B cell (primary cell): Measurements from ENCODE around the gene NEUROD1. TPM values are rescaled to one million over a fixed set of nuclear protein-coding genes. Genes with fewer than 3 reads are reported as not detected.

Source experiments
- ATAC-seq: fragments of 200-7000 bp; cut with Tn5 transposase; one replicate; pipeline ENCODE4 v1.10.0; 2021; ENCODE audit warnings: low read depth, mild to moderate bottlenecking, moderate number of reproducible peaks, moderate library complexity
- CTCF ChIA-PET: fragments of 350-600 bp; sonication (Branson Sonifier 250); formaldehyde crosslinking; loops from one replicate; lab custom pipeline; 2021; ENCODE audit warnings: antibody characterized with exemption, inconsistent platforms; lab: Charles Lee
- POLR2A ChIA-PET: fragments of 350-600 bp; sonication (Branson Sonifier 250); formaldehyde crosslinking; loops from one replicate; lab custom pipeline; 2021; ENCODE audit warnings: antibody characterized with exemption; lab: Charles Lee
- DNase-seq: peaks from one replicate; pipeline ENCODE4 v3.0.0; 2013
- H2AFZ ChIP-seq: 2 replicates; pipeline ENCODE4 v1.6.1; 2012; ENCODE audit warnings: mild to moderate bottlenecking, low read depth, low read length; ENCODE audit not compliant: insufficient read depth, poor library complexity, severe bottlenecking
- H3K27ac ChIP-seq, 2 donors: 1 replicate in 1 of 2; 2 replicates in 1 of 2; pipeline ENCODE4 v1.5.1; 2012 to 2013; ENCODE audit warnings: low read length in 2 of 2, mild to moderate bottlenecking in 2 of 2, moderate library complexity in 1 of 2
- H3K27me3 ChIP-seq, 4 experiments: fragments of 200-600 bp in 1 of 4; sonication (generic) in 1 of 4; replicated peaks in 1 of 4; 1 replicate in 2 of 4; 2 replicates in 2 of 4; pipeline versions ENCODE4 v1.6.1 to v1.7.0; 2013 to 2016; ENCODE audit warnings: low read length in 3 of 4, mild to moderate bottlenecking in 2 of 4, mixed read lengths in 1 of 4, moderate library complexity in 1 of 4; ENCODE audit not compliant: insufficient read depth in 4 of 4, control insufficient read depth in 3 of 4; ENCODE audit errors: control extremely low read depth in 1 of 4
- H3K36me3 ChIP-seq, 2 experiments: replicated peaks in 1 of 2; 1 replicate in 1 of 2; 2 replicates in 1 of 2; pipeline versions ENCODE4 v1.6.1 to v1.7.1; 2013; ENCODE audit warnings: low read length in 1 of 2; ENCODE audit not compliant: insufficient read depth in 2 of 2, control insufficient read depth in 1 of 2; ENCODE audit errors: control extremely low read depth in 1 of 2, extremely low read depth in 1 of 2
- H3K4me1 ChIP-seq, 2 donors: fragments of 200-600 bp in 1 of 2; sonication (generic) in 1 of 2; 1 replicate in 1 of 2; 2 replicates in 1 of 2; pipeline versions ENCODE4 v1.5.1 to v1.6.1; 2013 to 2017; ENCODE audit warnings: low read length in 2 of 2; ENCODE audit not compliant: control insufficient read depth in 2 of 2, insufficient read depth in 2 of 2
- H3K4me2 ChIP-seq: replicated peaks from 2 replicates; pipeline ENCODE3; 2012; ENCODE audit warnings: mild to moderate bottlenecking, low read depth, low read length; ENCODE audit not compliant: poor library complexity, severe bottlenecking
- H3K4me3 ChIP-seq, 5 experiments: fragments of 200-600 bp in 1 of 5; sonication (generic) in 1 of 5; 1 replicate in 3 of 5; 2 replicates in 2 of 5; pipeline versions ENCODE4 v1.5.1 to v1.7.0; 2011 to 2016; ENCODE audit warnings: low read length in 4 of 5, mild to moderate bottlenecking in 4 of 5, low read depth in 2 of 5, control low read depth in 1 of 5, moderate library complexity in 1 of 5; ENCODE audit not compliant: insufficient read depth in 1 of 5; ENCODE audit errors: control extremely low read depth in 1 of 5, extremely low read depth in 1 of 5
- H3K79me2 ChIP-seq: fragments of 200-600 bp; sonication (generic); one replicate; pipeline ENCODE4 v1.6.0; 2016; ENCODE audit warnings: low read length; ENCODE audit not compliant: control insufficient read depth, insufficient read depth
- H3K9ac ChIP-seq: fragments of 200-600 bp; sonication (generic); 2 replicates; pipeline ENCODE4 v1.6.1; 2017; ENCODE audit warnings: mild to moderate bottlenecking, low read length, moderate library complexity
- H3K9me3 ChIP-seq, 3 donors: one replicate each; pipeline versions ENCODE4 v1.6.1 to v1.7.1; 2013; ENCODE audit warnings: low read length in 2 of 3; ENCODE audit not compliant: control insufficient read depth in 2 of 3, insufficient read depth in 1 of 3; ENCODE audit errors: control extremely low read depth in 1 of 3
- H4K20me1 ChIP-seq: 2 replicates; pipeline ENCODE4 v1.6.0; 2012; ENCODE audit warnings: mild to moderate bottlenecking, low read length; ENCODE audit not compliant: insufficient read depth, control insufficient read depth, poor library complexity, severe bottlenecking
- H3K27ac Mint-ChIP-seq: one replicate; pipeline ENCODE4 v1.8.0; 2021; ENCODE audit warnings: mixed read lengths
- H3K27me3 Mint-ChIP-seq: one replicate; pipeline ENCODE4 v1.8.0; 2021; ENCODE audit warnings: mixed read lengths
- H3K4me1 Mint-ChIP-seq: one replicate; pipeline ENCODE4 v1.8.0; 2021; ENCODE audit warnings: mixed read lengths
- H3K4me3 Mint-ChIP-seq: one replicate; pipeline ENCODE4 v1.8.0; 2021; ENCODE audit warnings: mixed read lengths
- H3K9me3 Mint-ChIP-seq: one replicate; pipeline ENCODE4 v1.8.0; 2022; ENCODE audit warnings: mixed read lengths; ENCODE audit not compliant: insufficient read depth
- EZH2 ChIP-seq: IDR thresholded peaks from 2 replicates; pipeline ENCODE4 v1.6.1; 2012; ENCODE audit warnings: borderline replicate concordance, low read depth, mild to moderate bottlenecking, moderate library complexity, low read length; ENCODE audit not compliant: insufficient read depth, poor library complexity, severe bottlenecking
- WGBS: methylation state at CpG from one replicate; pipeline ENCODE4 v1.1.5; 2013; ENCODE audit warnings: missing lambda C conversion rate; ENCODE audit not compliant: insufficient coverage; 5-methylcytosine and 5-hydroxymethylcytosine counted together
- intact Hi-C: fragments of 100-400 bp; cut with micrococcal nuclease; formaldehyde crosslinking; loops from one replicate; pipeline ENCODE4 v1.10.0; 2022
- polyA plus RNA-seq: library from polyadenylated mRNA; depleted of rRNA; stranded (reverse); fragments of >200 nt; gene quantifications from 2 replicates; pipeline ENCODE4 v1.2.3, GENCODE V29; 2012
- total RNA-seq, 2 donors: library from RNA; stranded (reverse); fragments of 120-200 nt in 1 of 2; gene quantifications; 1 replicate in 1 of 2; 2 replicates in 1 of 2; pipeline versions ENCODE4 v1.2.3 to v1.2.4, GENCODE V29; 2013 to 2022
- TF ChIP-seq, protein P1 (sequence below): fragments of 200-600 bp; IDR thresholded peaks from one replicate; pipeline ENCODE4 v1.8.0; 2022; ENCODE audit warnings: antibody characterized with exemption, mild to moderate bottlenecking

NEUROD1 gene
- total and polyA plus RNA-seq, 2 donors (not counting 1 experiment from before 2014, with no cell fraction given): not detected

DNA sequence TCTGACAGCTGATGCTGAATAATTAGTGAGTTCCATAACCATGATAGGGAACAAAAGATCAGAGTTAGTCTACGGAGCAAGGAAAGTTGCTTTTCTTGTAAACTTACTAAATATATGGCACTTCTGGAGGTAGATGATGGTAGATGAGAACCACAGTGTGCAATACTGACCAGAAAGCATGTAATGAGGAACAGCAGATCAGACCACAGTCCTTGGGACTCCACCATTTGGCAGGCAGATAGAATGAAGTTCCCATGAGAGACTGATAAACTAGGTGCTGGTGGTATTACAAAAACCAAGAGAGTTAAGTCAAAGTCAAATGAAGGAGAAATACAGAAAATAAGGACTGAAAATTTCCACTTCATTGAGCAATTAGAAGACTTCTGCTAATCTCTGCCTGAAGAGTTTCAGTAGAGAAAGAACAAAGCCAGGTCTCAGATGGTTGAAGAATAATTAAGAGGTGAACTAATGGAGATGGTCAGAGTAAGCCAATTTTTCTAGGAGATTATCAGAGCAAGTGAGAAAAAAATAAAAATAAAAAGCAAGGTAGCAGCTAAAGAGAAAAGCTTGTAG is 33.8 kb downstream of the NEUROD1 start:
- TF ChIP-seq EZH2: no peak
- TF ChIP-seq, protein P1, sequence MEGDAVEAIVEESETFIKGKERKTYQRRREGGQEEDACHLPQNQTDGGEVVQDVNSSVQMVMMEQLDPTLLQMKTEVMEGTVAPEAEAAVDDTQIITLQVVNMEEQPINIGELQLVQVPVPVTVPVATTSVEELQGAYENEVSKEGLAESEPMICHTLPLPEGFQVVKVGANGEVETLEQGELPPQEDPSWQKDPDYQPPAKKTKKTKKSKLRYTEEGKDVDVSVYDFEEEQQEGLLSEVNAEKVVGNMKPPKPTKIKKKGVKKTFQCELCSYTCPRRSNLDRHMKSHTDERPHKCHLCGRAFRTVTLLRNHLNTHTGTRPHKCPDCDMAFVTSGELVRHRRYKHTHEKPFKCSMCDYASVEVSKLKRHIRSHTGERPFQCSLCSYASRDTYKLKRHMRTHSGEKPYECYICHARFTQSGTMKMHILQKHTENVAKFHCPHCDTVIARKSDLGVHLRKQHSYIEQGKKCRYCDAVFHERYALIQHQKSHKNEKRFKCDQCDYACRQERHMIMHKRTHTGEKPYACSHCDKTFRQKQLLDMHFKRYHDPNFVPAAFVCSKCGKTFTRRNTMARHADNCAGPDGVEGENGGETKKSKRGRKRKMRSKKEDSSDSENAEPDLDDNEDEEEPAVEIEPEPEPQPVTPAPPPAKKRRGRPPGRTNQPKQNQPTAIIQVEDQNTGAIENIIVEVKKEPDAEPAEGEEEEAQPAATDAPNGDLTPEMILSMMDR: no peak
- no peak overlapping the region for H2AFZ ChIP-seq
- H3K9me3 Mint-ChIP-seq: no peaks in the 10 kb centered on the region
- intact Hi-C loops: no loop called here
- no peaks in the 10 kb centered on the region for H4K20me1 ChIP-seq
- H3K27ac ChIP-seq: no peak overlapping the region
- POLR2A ChIA-PET: no interaction called here
- H3K9ac ChIP-seq: no peak overlapping the region
- H3K4me3 ChIP-seq: no peak overlapping the region
- H3K27me3 ChIP-seq: peaks cover 0 to 4% (median 4%) of the 10 kb centered on the region in 4 experiments
- CTCF ChIA-PET: no interaction called here
- no peaks in the 10 kb centered on the region for H3K36me3 ChIP-seq
- DNase-seq (no peak), ATAC-seq (no peak)
- no CpG with 5 or more reads among the region's 1 CpG for WGBS
- no peak overlapping the region for H3K27ac Mint-ChIP-seq
- H3K27me3 Mint-ChIP-seq: peaks cover 58% of the 10 kb centered on the region
- no peak overlapping the region for H3K4me3 Mint-ChIP-seq
- no peak overlapping the region for H3K4me2 ChIP-seq
- H3K4me1 ChIP-seq: no peaks in the 10 kb centered on the region
- no peaks in the 10 kb centered on the region for H3K9me3 ChIP-seq
- H3K4me1 Mint-ChIP-seq: no peaks in the 10 kb centered on the region
- H3K79me2 ChIP-seq: no peaks in the 10 kb centered on the region

DNA sequence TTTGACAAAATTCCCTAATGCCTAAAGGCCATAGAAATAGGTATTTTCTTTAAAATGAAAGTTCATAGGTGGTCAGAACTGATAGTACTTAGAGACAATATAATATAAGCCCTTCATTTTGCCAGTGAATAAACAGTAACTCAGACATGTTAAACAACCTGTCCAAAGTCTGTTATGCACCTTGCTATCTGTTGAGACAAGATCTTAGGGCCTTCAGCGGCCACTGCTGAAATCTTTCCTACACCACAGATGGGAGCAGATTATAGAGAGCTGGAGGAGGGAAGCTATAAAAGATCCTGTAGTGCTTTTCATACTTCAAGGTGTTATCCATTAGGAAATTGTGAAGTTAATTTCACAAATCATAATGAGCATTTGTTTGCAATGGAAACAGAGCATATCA is 37.2 kb downstream of the NEUROD1 start:
- H3K4me1 Mint-ChIP-seq: no peaks in the 10 kb centered on the region
- intact Hi-C loops: no loop called here
- Histone ChIP-seq H3K36me3 (no peaks in the 10 kb centered on the region), H3K9me3 (no peaks in the 10 kb centered on the region), H3K79me2 (no peaks in the 10 kb centered on the region), H3K4me3 (no peak overlapping the region), H4K20me1 (no peaks in the 10 kb centered on the region), H3K4me1 (no peaks in the 10 kb centered on the region), H3K4me2 (no peak overlapping the region), H3K27me3 (peaks cover 0 to 7% (median 5%) of the 10 kb centered on the region in 4 experiments), H3K27ac (no peak overlapping the region), H2AFZ (no peak overlapping the region), H3K9ac (no peak overlapping the region)
- peaks cover 39% of the 10 kb centered on the region for H3K27me3 Mint-ChIP-seq
- WGBS: no CpG with 5 or more reads among the region's 1 CpG
- H3K9me3 Mint-ChIP-seq: peaks cover 2% of the 10 kb centered on the region
- ATAC-seq: no peak
- ChIA-PET POLR2A (no interaction called here), CTCF (no interaction called here)
- no peak for DNase-seq
- H3K27ac Mint-ChIP-seq: no peak overlapping the region
- no peak overlapping the region for H3K4me3 Mint-ChIP-seq
- TF ChIP-seq EZH2: no peak
- TF ChIP-seq, protein P1: no peak
